ENCODE measurements around the gene IFNL1.

The IFNL1 gene

DNA sequence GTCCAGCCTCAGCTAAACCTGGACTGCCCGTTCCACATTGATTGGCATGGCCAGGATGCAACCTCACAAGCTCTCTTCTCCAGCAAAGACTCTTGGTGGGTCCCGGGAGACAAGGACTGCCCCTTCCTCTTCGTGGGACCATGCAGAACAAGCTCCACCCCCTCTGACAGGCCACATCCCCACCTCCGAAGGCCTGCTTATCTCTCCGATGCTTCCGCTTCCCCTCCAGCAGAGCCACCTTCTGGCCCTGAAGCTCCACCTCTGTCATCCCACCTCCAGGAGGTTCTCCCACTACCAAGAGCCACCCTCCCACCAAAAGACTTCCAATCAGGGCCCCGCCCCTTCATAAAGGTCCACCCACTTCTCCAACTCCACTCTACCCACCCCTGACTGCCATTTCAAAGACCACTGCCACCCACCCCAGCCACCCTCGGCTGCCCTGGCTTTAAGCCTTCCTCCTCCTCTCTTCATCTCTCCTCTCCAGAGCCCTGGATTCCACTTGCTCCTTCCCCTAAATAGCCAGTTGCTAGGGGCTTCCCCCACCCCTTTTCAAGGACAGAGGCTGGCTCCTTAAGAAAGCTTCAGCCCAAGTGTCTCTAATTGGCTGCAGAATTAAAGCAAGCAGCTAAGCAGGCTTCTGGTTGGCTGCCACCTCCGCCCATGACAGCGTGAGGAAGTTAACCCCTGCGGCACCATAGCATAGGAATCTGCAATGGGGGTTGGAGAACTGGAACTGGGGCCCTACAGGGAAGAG is 14.5 kb downstream of the IFNL1 start:
- no peaks in the 10 kb centered on the region for H3K27me3 ChIP-seq (replicated peaks; ENCODE audit: control insufficient read depth, insufficient read depth, low read length)
- no peaks in the 10 kb centered on the region for H3K36me3 ChIP-seq (ENCODE audit: control insufficient read depth, insufficient read depth, low read length)
- TF ChIP-seq, protein P1, sequence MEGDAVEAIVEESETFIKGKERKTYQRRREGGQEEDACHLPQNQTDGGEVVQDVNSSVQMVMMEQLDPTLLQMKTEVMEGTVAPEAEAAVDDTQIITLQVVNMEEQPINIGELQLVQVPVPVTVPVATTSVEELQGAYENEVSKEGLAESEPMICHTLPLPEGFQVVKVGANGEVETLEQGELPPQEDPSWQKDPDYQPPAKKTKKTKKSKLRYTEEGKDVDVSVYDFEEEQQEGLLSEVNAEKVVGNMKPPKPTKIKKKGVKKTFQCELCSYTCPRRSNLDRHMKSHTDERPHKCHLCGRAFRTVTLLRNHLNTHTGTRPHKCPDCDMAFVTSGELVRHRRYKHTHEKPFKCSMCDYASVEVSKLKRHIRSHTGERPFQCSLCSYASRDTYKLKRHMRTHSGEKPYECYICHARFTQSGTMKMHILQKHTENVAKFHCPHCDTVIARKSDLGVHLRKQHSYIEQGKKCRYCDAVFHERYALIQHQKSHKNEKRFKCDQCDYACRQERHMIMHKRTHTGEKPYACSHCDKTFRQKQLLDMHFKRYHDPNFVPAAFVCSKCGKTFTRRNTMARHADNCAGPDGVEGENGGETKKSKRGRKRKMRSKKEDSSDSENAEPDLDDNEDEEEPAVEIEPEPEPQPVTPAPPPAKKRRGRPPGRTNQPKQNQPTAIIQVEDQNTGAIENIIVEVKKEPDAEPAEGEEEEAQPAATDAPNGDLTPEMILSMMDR (IDR thresholded peaks at IDR 0.05; ENCODE audit: insufficient read depth, low read length, poor library complexity, severe bottlenecking), result no peak
- no peak overlapping the region for H3K4me3 ChIP-seq (replicated peaks; ENCODE audit: low read depth, low read length)
- no peak for DNase-seq (ENCODE audit: extremely low read depth, insufficient read length)

DNA sequence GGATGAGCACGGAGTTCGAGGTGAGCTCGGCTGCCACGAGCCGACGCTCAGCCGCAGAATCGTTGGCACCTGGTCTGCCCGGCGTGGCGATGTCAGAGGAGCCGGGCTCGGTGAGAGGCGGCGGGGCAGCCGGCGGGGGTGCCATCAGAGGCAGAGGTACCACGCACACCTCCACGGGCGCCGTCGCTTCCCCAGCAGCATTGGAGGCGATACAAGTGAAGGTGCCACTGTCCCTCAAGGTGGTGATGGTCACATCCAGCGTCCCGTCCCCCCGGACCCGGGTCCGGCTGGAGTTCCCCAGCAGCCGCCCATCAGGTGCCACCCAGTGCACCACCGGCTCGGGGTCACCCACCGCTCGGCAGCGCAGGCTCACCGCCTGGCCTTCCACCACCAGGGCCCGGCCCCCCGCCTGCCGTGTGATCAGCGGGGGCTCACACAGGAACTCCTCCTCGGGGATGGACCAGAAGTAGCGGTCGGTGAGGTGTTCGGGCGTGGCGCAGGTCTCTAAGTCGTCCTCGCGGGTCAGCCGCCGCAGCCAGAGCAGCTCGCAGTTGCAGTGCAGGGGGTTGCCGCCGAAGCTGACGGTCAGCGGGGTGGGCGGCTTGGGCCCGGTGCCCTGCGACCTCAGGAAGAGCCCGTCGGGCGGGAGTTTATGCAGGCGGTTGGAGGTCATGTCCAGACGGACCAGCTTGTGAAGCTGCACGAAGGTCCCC is 18.0 kb downstream of the IFNL1 start:
- Histone ChIP-seq H3K4me3 (replicated peaks; ENCODE audit: low read depth, low read length) (no peak overlapping the region), H3K27me3 (replicated peaks; ENCODE audit: control insufficient read depth, insufficient read depth, low read length) (no peaks in the 10 kb centered on the region), H3K36me3 (ENCODE audit: control insufficient read depth, insufficient read depth, low read length) (no peaks in the 10 kb centered on the region)
- TF ChIP-seq, protein P1 (IDR thresholded peaks at IDR 0.05; ENCODE audit: insufficient read depth, low read length, poor library complexity, severe bottlenecking), result no peak
- no peak for DNase-seq (ENCODE audit: extremely low read depth, insufficient read length)

DNA sequence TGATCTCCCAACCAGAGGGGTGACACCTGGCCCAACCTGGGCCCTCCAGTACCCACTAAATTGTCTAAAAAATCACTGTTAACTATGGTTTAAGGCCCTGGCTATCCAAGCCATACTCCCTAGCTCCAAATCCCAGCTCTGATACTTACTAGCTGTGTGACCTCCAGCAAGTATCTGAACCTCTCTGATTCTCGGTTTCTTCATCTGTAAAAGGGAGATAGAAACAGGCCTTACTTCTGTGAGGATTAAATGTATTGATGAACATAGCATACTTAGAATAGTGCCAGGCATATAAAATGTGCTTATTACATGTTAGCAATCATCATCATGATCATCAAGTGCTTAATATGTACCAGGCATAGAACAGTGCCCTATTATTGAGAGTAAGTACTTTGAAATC is 19.7 kb downstream of the IFNL1 start:
- H3K27me3 ChIP-seq (replicated peaks; ENCODE audit: control insufficient read depth, insufficient read depth, low read length), result no peaks in the 10 kb centered on the region
- no peaks in the 10 kb centered on the region for H3K36me3 ChIP-seq (ENCODE audit: control insufficient read depth, insufficient read depth, low read length)
- no peak for DNase-seq (ENCODE audit: extremely low read depth, insufficient read length)
- TF ChIP-seq, protein P1 (IDR thresholded peaks at IDR 0.05; ENCODE audit: insufficient read depth, low read length, poor library complexity, severe bottlenecking), result no peak
- H3K4me3 ChIP-seq (replicated peaks; ENCODE audit: low read depth, low read length), result no peak overlapping the region

DNA sequence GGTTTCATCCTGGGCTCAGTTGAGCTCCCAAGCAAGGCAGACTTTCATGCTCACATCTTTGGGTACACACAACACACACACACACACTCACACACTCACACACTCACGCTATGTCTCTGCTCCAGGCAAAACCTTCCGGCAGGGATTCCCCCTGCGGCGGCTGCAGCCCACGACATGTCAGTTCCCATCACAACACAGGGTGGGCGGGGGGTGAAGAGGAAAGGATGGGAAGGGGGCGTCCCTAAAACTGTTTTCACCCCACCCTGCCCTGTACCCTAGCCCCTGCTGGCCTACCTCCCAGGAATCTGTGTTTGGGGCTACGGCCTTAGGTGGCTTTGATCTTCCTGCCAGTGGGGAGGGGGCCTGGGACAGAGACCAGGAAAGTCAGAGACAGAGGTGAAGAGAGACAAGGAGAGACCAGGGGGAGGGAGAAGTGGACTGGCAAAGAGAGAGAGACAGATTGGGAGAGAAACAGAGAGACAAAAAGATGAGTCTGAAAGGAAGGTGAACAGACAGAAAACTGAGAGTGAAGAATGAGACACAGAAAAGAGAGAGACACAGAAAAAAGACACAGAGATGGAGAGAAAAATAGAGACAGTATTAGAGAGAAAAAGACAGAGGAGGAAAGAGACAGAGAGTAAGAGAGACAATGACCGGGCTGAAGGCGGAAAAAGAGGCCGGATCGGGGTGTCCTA is 20.6 kb downstream of the IFNL1 start:
- Histone ChIP-seq H3K4me3 (replicated peaks; ENCODE audit: low read depth, low read length) (no peak overlapping the region), H3K36me3 (ENCODE audit: control insufficient read depth, insufficient read depth, low read length) (no peaks in the 10 kb centered on the region), H3K27me3 (replicated peaks; ENCODE audit: control insufficient read depth, insufficient read depth, low read length) (no peaks in the 10 kb centered on the region)
- DNase-seq (ENCODE audit: extremely low read depth, insufficient read length), result no peak
- TF ChIP-seq, protein P1 (IDR thresholded peaks at IDR 0.05; ENCODE audit: insufficient read depth, low read length, poor library complexity, severe bottlenecking), result no peak

DNA sequence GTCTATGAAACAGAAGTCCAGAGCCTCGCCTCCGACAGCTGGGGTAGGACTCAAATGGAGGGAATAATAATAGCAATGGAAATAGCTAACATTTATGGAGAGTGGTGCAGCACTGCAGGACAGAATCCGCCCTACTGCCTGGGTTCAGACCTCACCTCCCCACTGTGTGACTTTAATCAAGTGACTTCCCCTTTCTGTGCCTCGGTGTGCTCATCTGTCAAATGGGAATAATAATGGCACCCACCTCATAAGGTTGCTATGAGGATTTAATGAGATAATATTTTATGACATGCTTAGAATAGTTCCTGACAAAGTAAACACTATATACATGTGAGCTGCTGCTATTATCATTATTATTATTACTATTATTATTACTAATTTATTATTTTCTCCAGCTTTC is 21.3 kb downstream of the IFNL1 start:
- Histone ChIP-seq H3K4me3 (replicated peaks; ENCODE audit: low read depth, low read length) (no peak overlapping the region), H3K36me3 (ENCODE audit: control insufficient read depth, insufficient read depth, low read length) (no peaks in the 10 kb centered on the region), H3K27me3 (replicated peaks; ENCODE audit: control insufficient read depth, insufficient read depth, low read length) (no peaks in the 10 kb centered on the region)
- DNase-seq (ENCODE audit: extremely low read depth, insufficient read length), result no peak
- TF ChIP-seq, protein P1 (IDR thresholded peaks at IDR 0.05; ENCODE audit: insufficient read depth, low read length, poor library complexity, severe bottlenecking), result no peak
